Panc1 (cell line): Measurements from ENCODE around the gene DGAT2.

Experiments used
- POLR2AphosphoS5 ChIP-seq: IDR thresholded peaks from 2 replicates; pipeline ENCODE4 v1.6.1; 2012; ENCODE audit warnings: mild to moderate bottlenecking, low read depth, low read length, moderate library complexity
- TCF7L2 ChIP-seq: IDR thresholded peaks from 2 replicates; pipeline ENCODE4 v1.6.1; 2011; ENCODE audit warnings: mild to moderate bottlenecking, low read depth, low read length, inconsistent platforms
- TF ChIP-seq, protein P1 (sequence below): fragments of 450-650 bp; IDR thresholded peaks from 2 replicates; pipeline ENCODE4 v1.5.1; 2017; ENCODE audit warnings: mild to moderate bottlenecking
- TF ChIP-seq, protein P2 (sequence below), 2 experiments: IDR thresholded peaks; 2 replicates each; pipeline ENCODE4 v1.6.1; 2011 to 2012; ENCODE audit warnings: low read depth in 2 of 2, control low read depth in 1 of 2, low read length in 1 of 2, mild to moderate bottlenecking in 1 of 2, moderate library complexity in 1 of 2; ENCODE audit not compliant: insufficient read depth in 1 of 2

DNA sequence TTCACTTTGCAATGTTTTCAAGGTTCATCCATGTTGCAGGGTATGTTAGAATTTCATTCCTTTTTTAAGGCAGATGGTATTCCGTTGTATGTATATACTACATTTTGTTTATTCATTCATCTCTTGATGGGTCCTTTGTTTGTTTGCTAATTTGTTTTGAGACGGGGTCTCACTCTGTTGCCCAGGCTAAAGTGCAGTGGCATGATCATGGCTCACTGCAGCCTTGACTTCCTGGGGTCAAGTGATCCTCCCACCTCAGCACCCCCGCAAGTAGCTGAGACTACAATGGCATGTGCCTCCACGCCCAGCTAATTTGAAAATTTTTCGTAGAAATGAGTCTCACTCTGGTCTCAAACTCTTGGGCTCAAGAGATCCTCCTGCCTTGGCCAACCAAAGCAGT is 52.6 kb downstream of the DGAT2 start:
- TF ChIP-seq, protein P1, sequence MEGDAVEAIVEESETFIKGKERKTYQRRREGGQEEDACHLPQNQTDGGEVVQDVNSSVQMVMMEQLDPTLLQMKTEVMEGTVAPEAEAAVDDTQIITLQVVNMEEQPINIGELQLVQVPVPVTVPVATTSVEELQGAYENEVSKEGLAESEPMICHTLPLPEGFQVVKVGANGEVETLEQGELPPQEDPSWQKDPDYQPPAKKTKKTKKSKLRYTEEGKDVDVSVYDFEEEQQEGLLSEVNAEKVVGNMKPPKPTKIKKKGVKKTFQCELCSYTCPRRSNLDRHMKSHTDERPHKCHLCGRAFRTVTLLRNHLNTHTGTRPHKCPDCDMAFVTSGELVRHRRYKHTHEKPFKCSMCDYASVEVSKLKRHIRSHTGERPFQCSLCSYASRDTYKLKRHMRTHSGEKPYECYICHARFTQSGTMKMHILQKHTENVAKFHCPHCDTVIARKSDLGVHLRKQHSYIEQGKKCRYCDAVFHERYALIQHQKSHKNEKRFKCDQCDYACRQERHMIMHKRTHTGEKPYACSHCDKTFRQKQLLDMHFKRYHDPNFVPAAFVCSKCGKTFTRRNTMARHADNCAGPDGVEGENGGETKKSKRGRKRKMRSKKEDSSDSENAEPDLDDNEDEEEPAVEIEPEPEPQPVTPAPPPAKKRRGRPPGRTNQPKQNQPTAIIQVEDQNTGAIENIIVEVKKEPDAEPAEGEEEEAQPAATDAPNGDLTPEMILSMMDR = no peak
- TF ChIP-seq TCF7L2 (no peak), POLR2AphosphoS5 (no peak)
- TF ChIP-seq, protein P2, sequence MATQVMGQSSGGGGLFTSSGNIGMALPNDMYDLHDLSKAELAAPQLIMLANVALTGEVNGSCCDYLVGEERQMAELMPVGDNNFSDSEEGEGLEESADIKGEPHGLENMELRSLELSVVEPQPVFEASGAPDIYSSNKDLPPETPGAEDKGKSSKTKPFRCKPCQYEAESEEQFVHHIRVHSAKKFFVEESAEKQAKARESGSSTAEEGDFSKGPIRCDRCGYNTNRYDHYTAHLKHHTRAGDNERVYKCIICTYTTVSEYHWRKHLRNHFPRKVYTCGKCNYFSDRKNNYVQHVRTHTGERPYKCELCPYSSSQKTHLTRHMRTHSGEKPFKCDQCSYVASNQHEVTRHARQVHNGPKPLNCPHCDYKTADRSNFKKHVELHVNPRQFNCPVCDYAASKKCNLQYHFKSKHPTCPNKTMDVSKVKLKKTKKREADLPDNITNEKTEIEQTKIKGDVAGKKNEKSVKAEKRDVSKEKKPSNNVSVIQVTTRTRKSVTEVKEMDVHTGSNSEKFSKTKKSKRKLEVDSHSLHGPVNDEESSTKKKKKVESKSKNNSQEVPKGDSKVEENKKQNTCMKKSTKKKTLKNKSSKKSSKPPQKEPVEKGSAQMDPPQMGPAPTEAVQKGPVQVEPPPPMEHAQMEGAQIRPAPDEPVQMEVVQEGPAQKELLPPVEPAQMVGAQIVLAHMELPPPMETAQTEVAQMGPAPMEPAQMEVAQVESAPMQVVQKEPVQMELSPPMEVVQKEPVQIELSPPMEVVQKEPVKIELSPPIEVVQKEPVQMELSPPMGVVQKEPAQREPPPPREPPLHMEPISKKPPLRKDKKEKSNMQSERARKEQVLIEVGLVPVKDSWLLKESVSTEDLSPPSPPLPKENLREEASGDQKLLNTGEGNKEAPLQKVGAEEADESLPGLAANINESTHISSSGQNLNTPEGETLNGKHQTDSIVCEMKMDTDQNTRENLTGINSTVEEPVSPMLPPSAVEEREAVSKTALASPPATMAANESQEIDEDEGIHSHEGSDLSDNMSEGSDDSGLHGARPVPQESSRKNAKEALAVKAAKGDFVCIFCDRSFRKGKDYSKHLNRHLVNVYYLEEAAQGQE (IDR thresholded peaks at IDR 0.05; ENCODE audit: insufficient read depth in 1 of 2, low read depth in 2 of 2, low read length in 1 of 2) = no peak
